H9 (cell line): ENCODE results near the gene BCAP29. TPM values are rescaled to one million over a fixed set of nuclear protein-coding genes. Genes with fewer than 3 reads are reported as not detected.
A peak's percentile ranks its signal among the peaks of the same experiment; 100 is the strongest.

ENCODE experiments used
- DNase-seq: peaks from one replicate; pipeline ENCODE4 v3.0.0-alpha.2; 2017
- H2AFZ ChIP-seq: one replicate; pipeline ENCODE4 v1.6.1; 2013; ENCODE audit warnings: mild to moderate bottlenecking, low read length, control low read depth, moderate library complexity
- H2AK5ac ChIP-seq: 2 replicates; pipeline ENCODE4 v1.6.1; 2013; ENCODE audit warnings: low read length, control low read depth, mixed read lengths; ENCODE audit not compliant: insufficient read length
- H2BK120ac ChIP-seq: one replicate; pipeline ENCODE4 v1.6.1; 2013; ENCODE audit warnings: low read depth, mild to moderate bottlenecking, low read length, control low read depth, inconsistent platforms; ENCODE audit not compliant: poor library complexity, severe bottlenecking
- H2BK12ac ChIP-seq: 2 replicates; pipeline ENCODE4 v1.6.1; 2013; ENCODE audit warnings: low read length, control low read depth, mixed read lengths, low read depth; ENCODE audit not compliant: insufficient read length
- H2BK15ac ChIP-seq: 2 replicates; pipeline ENCODE4 v1.6.1; 2013; ENCODE audit warnings: low read depth, low read length, control low read depth
- H2BK20ac ChIP-seq: one replicate; pipeline ENCODE4 v1.6.1; 2013; ENCODE audit warnings: low read depth, mild to moderate bottlenecking, low read length, control low read depth, inconsistent platforms; ENCODE audit not compliant: poor library complexity, severe bottlenecking
- H2BK5ac ChIP-seq: 2 replicates; pipeline ENCODE4 v1.6.1; 2013; ENCODE audit warnings: low read length, control low read depth, mixed read lengths; ENCODE audit not compliant: insufficient read length
- H3K14ac ChIP-seq: 2 replicates; pipeline ENCODE4 v1.6.1; 2013; ENCODE audit warnings: low read length, control low read depth; ENCODE audit not compliant: insufficient read depth
- H3K18ac ChIP-seq: 2 replicates; pipeline ENCODE4 v1.6.1; 2013; ENCODE audit warnings: low read depth, mild to moderate bottlenecking, mixed read lengths, low read length, control low read depth; ENCODE audit not compliant: insufficient read length
- H3K23ac ChIP-seq: 2 replicates; pipeline ENCODE4 v1.6.1; 2013; ENCODE audit warnings: low read length, control low read depth, mixed read lengths, low read depth; ENCODE audit not compliant: insufficient read length
- H3K23me2 ChIP-seq: 2 replicates; pipeline ENCODE4 v1.6.1; 2013; ENCODE audit warnings: low read depth, mild to moderate bottlenecking, mixed read lengths, low read length, control low read depth; ENCODE audit not compliant: insufficient read length, poor library complexity, severe bottlenecking
- H3K27ac ChIP-seq: 2 replicates; pipeline ENCODE4 v1.5.1; 2013; ENCODE audit warnings: low read length, control low read depth, mixed read lengths, low read depth; ENCODE audit not compliant: insufficient read length
- H3K27me3 ChIP-seq: 2 replicates; pipeline ENCODE4 v1.6.1; 2013; ENCODE audit warnings: low read length, control low read depth, inconsistent platforms; ENCODE audit not compliant: insufficient read depth
- H3K4ac ChIP-seq: 2 replicates; pipeline ENCODE4 v1.6.1; 2013; ENCODE audit warnings: low read depth, mild to moderate bottlenecking, control low read depth, inconsistent platforms, low read length, moderate library complexity
- H3K4me1 ChIP-seq: 2 replicates; pipeline ENCODE4 v1.6.1; 2013; ENCODE audit warnings: low read length, control low read depth, inconsistent platforms; ENCODE audit not compliant: insufficient read depth
- H3K4me2 ChIP-seq: 2 replicates; pipeline ENCODE4 v1.6.1; 2013; ENCODE audit warnings: low read length, control low read depth, mixed read lengths; ENCODE audit not compliant: insufficient read length, insufficient read depth
- H3K56ac ChIP-seq: 2 replicates; pipeline ENCODE4 v1.6.1; 2013; ENCODE audit warnings: low read depth, mild to moderate bottlenecking, mixed read lengths, low read length, control low read depth; ENCODE audit not compliant: insufficient read length
- H3K79me1 ChIP-seq: 2 replicates; pipeline ENCODE4 v1.6.1; 2013; ENCODE audit warnings: low read depth, mild to moderate bottlenecking, moderate library complexity, low read length, control low read depth, inconsistent platforms; ENCODE audit not compliant: insufficient read depth, poor library complexity, severe bottlenecking
- H3K79me2 ChIP-seq: 2 replicates; pipeline ENCODE4 v1.6.1; 2013; ENCODE audit warnings: low read length, control low read depth, inconsistent platforms; ENCODE audit not compliant: insufficient read depth
- H3K9ac ChIP-seq: 2 replicates; pipeline ENCODE4 v1.6.1; 2013; ENCODE audit warnings: low read length, control low read depth, mixed read lengths; ENCODE audit not compliant: insufficient read length; ENCODE audit errors: extremely low read depth
- H3K9me3 ChIP-seq: one replicate; pipeline ENCODE4 v1.6.1; 2013; ENCODE audit warnings: low read depth, low read length, inconsistent platforms; ENCODE audit not compliant: control insufficient read depth
- H3T11ph ChIP-seq: one replicate; pipeline ENCODE4 v1.6.1; 2013; ENCODE audit warnings: mild to moderate bottlenecking, low read length, control low read depth, inconsistent platforms
- H4K20me1 ChIP-seq: one replicate; pipeline ENCODE4 v1.6.1; 2013; ENCODE audit not compliant: control insufficient read depth, insufficient read length, insufficient read depth
- H4K5ac ChIP-seq: 2 replicates; pipeline ENCODE4 v1.6.1; 2013; ENCODE audit warnings: low read depth, mild to moderate bottlenecking, mixed read lengths, low read length, control low read depth; ENCODE audit not compliant: insufficient read length
- H4K8ac ChIP-seq: replicated peaks from 2 replicates; pipeline ENCODE4 v1.6.1; 2013; ENCODE audit warnings: low read length, control low read depth, mixed read lengths, low read depth; ENCODE audit not compliant: insufficient read length
- H4K91ac ChIP-seq: 2 replicates; pipeline ENCODE4 v1.6.1; 2013; ENCODE audit warnings: low read depth, mild to moderate bottlenecking, moderate library complexity, mixed read lengths, low read length, control low read depth; ENCODE audit not compliant: insufficient read length
- H3K27ac Mint-ChIP-seq, 3 experiments: 2 replicates in 2 of 3; 3 replicates in 1 of 3; pipeline ENCODE4 v1.8.0; 2020 to 2021; ENCODE audit warnings: mixed read lengths in 3 of 3, mild to moderate bottlenecking in 1 of 3, moderate library complexity in 1 of 3
- H3K27me3 Mint-ChIP-seq: 2 replicates; pipeline ENCODE4 v1.8.0; 2021; ENCODE audit warnings: low read depth, mild to moderate bottlenecking, moderate library complexity, mixed read lengths
- H3K36me3 Mint-ChIP-seq, 3 experiments: 2 replicates in 2 of 3; 3 replicates in 1 of 3; pipeline ENCODE4 v1.8.0; 2020 to 2021; ENCODE audit warnings: low read depth in 3 of 3, mixed read lengths in 3 of 3; ENCODE audit not compliant: insufficient read depth in 1 of 3
- H3K4me1 Mint-ChIP-seq, 2 experiments: 2 replicates each; pipeline ENCODE4 v1.8.0; 2020; ENCODE audit warnings: mixed read lengths in 2 of 2
- H3K4me3 Mint-ChIP-seq, 2 experiments: 2 replicates in 1 of 2; 3 replicates in 1 of 2; pipeline ENCODE4 v1.8.0; 2020 to 2021; ENCODE audit warnings: mild to moderate bottlenecking in 2 of 2, mixed read lengths in 2 of 2, moderate library complexity in 1 of 2
- H3K9me3 Mint-ChIP-seq, 2 experiments: 2 replicates in 1 of 2; 3 replicates in 1 of 2; pipeline ENCODE4 v1.8.0; 2020; ENCODE audit warnings: mild to moderate bottlenecking in 2 of 2, mixed read lengths in 2 of 2, moderate library complexity in 1 of 2
- CTCF ChIP-seq: fragments of 200-600 bp; sonication (generic); conservative IDR thresholded peaks from 3 replicates; pipeline ENCODE4 v1.8.0; 2021; ENCODE audit warnings: antibody characterized with exemption, mild to moderate bottlenecking
- WGBS: extraction: QIAGEN DNeasy Blood & Tissue Kit; methylation state at CpG from one replicate; pipeline ENCODE4 v1.1.7; 2013; ENCODE audit warnings: missing lambda C conversion rate, low lambda C conversion rate, mixed read lengths; ENCODE audit not compliant: insufficient read length; ENCODE audit errors: extremely low coverage; 5-methylcytosine and 5-hydroxymethylcytosine counted together
- total RNA-seq: library from RNA; stranded (reverse); gene quantifications from 2 replicates; pipeline ENCODE4 v1.2.1, GENCODE V29; 2021

Gene BCAP29
- total RNA-seq, 1 experiment from 2014 or later: 30.6 TPM

GRCh38 chr7:107631588-107632491 lies 51.8 kb downstream of the BCAP29 start:
- no peaks in the 10 kb centered on the region for H3K23me2 ChIP-seq
- no peak for TF ChIP-seq CTCF
- no peaks in the 10 kb centered on the region; a peak in 1 of 7 replicates for H3K36me3 Mint-ChIP-seq
- no peak overlapping the region for H4K91ac ChIP-seq
- H3K4me2 ChIP-seq: no peak overlapping the region
- H2AFZ ChIP-seq: no peak overlapping the region
- H2BK15ac ChIP-seq: no peak overlapping the region
- H4K8ac ChIP-seq: no peak overlapping the region
- H3K14ac ChIP-seq: no peak overlapping the region
- WGBS: no CpG with 5 or more reads among the region's 12 CpGs
- peaks cover 4% of the 10 kb centered on the region; the same call in 1 of the 2 replicates for H3K4me1 ChIP-seq
- no peak overlapping the region for H3K56ac ChIP-seq
- no peak overlapping the region for H3K23ac ChIP-seq
- DNase-seq: no peak
- no peak overlapping the region for H4K5ac ChIP-seq
- H3K27me3 Mint-ChIP-seq: no peaks in the 10 kb centered on the region; the same call in none of the 2 replicates
- no peak overlapping the region for H2BK12ac ChIP-seq
- peaks cover 0 to 4% of the 10 kb centered on the region in 2 experiments; a peak in 1 of 5 replicates for H3K9me3 Mint-ChIP-seq
- H3K27ac Mint-ChIP-seq: peak overlapping the region in 1 of 3 experiments; percentile 57; a peak in 2 of 7 replicates
- no peak overlapping the region for H3T11ph ChIP-seq
- no peaks in the 10 kb centered on the region for H4K20me1 ChIP-seq
- H3K9ac ChIP-seq: no peak overlapping the region
- H2BK5ac ChIP-seq: no peak overlapping the region
- no peaks in the 10 kb centered on the region for H3K79me1 ChIP-seq
- no peaks in the 10 kb centered on the region for H3K27me3 ChIP-seq
- H3K79me2 ChIP-seq: no peaks in the 10 kb centered on the region
- no peak overlapping the region for H3K4me3 Mint-ChIP-seq
- no peak overlapping the region for H3K4ac ChIP-seq
- peaks cover 19% of the 10 kb centered on the region in 2 experiments for H3K4me1 Mint-ChIP-seq
- H2AK5ac ChIP-seq: no peak overlapping the region
- no peaks in the 10 kb centered on the region for H3K9me3 ChIP-seq
- no peak overlapping the region for H3K18ac ChIP-seq
- no peak overlapping the region for H2BK20ac ChIP-seq
- no peak overlapping the region for H2BK120ac ChIP-seq
- H3K27ac ChIP-seq: no peak overlapping the region
